Left kidney (tissue), 2 donors: ENCODE measurements around the gene PNKP. TPM values are rescaled to one million over a fixed set of nuclear protein-coding genes. Genes with fewer than 3 reads are reported as not detected.

Experiments
- DNase-seq: peaks from one replicate; pipeline ENCODE4 v3.0.0-alpha.2; 2013
- polyA plus RNA-seq: library from polyadenylated mRNA; unstranded; fragments of 120-200 nt; gene quantifications from one replicate; pipeline ENCODE4 v1.2.1, GENCODE V29; 2013; ENCODE audit not compliant: insufficient read length

PNKP gene
- polyA plus RNA-seq, 1 donor: 71.5 TPM

GRCh38 chr19:49876422-49877019 lies 9.1 kb upstream of the PNKP start:
- peak; percentile 98 for DNase-seq

DNA sequence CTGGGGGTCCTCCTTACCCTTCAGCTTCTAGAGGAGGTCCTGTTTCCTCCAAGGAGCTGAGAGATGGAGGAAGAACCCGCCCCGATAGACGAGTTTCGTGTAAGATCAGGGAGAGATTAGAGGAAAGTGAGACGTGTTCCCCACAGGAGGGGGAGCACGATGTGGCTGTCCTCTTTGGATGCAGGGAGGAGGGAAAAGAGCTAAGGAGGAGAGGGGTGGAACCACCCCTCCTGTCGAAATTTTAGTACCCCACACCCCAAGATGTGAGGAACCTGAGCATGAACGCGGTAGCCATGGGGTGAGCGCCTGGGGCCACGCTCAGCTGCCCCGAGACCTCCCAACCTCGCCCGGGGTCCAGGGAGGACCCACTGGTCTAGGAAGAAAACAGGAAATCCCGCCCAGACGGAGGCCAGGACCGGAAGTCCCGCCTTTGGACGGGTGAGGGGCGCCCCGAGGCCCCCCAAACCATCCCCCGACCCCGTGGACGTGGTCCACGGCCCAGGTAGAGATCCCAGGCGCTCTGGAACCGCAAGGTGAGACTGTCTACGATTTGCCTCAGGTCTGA lies 8.6 kb upstream of the PNKP start:
- DNase-seq: no peak

- no peak for DNase-seq
Observed at GRCh38 chr19:49875177-49875576, 7.8 kb upstream of the PNKP start.

DNA sequence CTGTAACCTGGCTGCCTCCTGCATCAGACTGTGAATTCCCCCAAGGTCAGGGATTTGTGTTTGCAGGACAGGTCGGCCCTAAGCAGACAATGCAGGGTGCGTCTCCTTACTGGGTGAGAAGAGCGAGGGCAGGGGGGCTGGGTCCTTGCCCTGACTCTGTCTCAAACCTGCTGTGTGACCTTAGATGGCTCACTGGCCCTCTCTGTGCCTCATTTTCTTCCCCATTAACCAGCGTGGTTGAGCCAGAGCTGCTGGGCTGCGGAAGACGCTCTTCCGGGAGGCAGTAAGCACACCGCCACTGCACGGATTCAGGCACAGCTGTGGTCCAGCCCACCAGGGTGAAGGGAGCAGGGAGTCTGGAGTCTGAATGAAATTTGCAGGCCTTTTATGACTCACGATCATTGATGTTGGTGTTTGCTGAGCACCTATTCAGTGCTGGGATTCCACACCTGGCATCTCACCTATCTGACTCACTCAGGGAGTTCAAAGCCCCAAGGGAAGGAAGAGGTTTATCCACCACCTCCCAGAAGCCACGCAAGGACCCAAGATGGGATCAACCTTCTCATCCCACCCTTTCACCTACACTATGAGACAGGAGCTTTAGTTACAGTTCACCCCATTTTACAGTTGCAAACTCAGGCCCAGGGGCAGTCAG lies 7.3 kb upstream of the PNKP start:
- no peak for DNase-seq

- DNase-seq: no peak
Observed at GRCh38 chr19:49873834-49874233, 6.5 kb upstream of the PNKP start.

DNA sequence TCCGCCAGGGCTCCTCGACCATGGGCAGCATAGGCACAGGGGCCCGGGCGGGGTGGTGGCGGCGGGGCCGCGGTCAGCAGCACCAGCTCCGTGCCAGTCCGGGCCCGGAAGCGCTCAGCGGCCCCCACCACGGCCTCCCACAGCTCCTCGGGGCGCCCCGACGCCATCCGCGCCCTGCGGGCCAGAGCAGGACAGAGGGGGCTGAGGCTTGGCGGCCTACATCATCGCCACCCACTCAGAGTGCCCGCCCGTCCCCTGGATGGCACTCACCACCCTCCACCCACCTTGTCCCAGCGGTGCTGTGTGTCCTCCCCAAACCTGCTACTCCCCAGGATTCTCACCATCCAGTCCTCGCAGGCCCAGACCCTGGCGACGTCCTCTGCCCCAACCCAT lies 5.7 kb upstream of the PNKP start:
- no peak for DNase-seq

GRCh38 chr19:49872245-49873128 lies 5.1 kb upstream of the PNKP start:
- DNase-seq: no peak

- DNase-seq: no peak
Observed at GRCh38 chr19:49871349-49871985, 4.1 kb upstream of the PNKP start.

GRCh38 chr19:49870309-49870901 lies 3.0 kb upstream of the PNKP start:
- no peak for DNase-seq

- peak; percentile 99 for DNase-seq
Observed at GRCh38 chr19:49869484-49870308, 2.3 kb upstream of the PNKP start.

GRCh38 chr19:49869009-49869483 lies 1.7 kb upstream of the PNKP start:
- DNase-seq: no peak

- no peak for DNase-seq
Observed at GRCh38 chr19:49864890-49865289, 2.5 kb downstream of the PNKP start.

- DNase-seq: no peak
Observed at GRCh38 chr19:49863935-49864320, 3.4 kb downstream of the PNKP start.

DNA sequence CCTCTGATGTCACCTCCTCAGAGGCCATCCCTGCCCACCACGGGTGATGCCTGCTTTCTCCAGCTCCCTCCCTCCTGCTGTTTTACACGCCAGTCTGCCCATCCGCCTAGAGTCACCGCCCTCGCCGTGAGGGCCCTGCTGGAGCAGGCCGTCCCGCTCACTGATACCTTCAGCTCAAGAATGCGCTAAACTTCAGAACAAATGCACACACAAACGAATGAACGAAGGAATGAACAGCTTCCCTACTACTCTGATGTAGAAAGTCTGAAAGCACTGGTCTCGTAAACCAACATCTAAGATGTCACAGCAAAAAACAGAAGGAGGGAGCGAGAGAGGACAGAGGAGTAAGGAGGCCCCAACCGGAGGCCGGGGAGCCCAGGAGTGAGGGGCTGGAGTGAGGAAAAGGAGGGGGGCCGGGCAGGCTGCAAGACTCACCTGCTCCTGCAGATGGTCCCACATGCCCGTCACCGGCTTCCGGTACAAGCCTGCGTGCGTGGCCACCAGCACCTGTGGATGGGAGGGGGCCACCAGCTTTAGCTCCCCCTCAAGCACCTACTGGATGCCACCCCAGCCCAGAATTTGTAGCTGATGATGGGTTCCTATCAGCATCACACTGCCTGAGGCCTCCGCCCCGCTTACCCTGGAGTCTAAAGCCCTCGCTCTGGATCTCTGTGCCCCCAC lies 4.0 kb downstream of the PNKP start:
- DNase-seq: no peak

GRCh38 chr19:49862391-49863253 lies 4.8 kb downstream of the PNKP start:
- DNase-seq: no peak

DNA sequence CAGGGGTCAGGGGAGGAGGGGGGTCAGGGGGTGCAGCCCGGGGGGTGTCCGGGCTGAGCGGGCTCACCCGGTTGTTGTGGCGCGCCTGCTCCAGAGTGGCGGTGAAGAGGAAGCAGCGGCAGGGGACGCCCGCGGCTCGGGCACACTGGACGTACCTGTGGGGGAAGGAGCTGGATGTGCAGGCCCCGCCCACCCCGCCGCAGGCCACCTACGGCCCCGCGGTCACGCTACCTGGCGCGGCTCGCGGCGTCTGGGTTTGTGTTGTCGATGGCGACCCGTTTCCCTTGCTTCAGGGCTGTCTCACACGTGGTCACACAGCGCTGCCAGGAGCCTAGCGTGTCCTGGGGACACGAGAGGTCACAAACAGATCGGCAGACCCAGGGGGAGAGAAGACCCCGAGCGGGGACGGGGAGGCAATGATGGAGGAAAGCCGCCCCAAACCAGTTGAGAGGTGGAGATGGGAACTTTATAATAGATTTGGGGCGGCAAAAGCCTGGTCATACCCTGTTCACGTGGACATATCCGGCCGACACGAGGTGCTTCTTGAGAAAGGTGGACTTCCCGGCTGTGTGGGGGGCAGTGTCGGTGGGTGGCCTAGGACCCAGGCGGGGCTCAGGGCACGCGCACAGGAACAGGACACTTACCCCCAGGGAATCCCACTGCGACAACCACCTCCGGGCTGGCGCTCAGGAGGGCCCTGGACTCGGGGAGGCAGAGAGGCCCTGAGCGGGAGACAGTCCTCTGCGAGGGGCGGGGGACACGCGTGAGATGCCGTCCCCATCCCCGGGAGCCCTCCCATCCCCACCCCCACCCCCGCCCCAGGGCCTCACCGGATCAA lies 5.6 kb downstream of the PNKP start:
- no peak for DNase-seq

DNA sequence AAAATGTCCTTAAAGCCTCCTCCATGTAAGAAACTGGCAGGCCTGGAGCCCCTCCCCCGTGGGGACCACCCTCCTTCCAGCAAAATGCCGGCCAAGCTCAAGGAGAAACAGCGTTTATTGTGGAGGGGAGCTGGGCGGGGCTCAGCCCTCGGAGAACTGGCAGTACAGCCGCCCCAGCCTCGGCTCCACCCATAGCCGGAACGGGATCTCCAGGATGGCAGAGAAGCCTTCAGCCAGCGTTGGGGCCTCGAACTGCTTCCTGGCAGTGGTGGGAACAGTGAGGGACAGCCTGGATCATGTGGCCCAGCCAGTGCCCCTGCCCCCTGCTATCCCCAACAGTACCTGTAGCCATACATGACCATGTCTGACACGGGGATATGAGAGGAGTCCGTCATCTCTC lies 6.3 kb downstream of the PNKP start:
- DNase-seq: no peak
